HG02798 (cell line): Measurements from ENCODE around the gene VIPR2.
"Not testable (repeated sequence)": the region's sequence is repeated elsewhere in the genome, so short reads cannot be mapped to it uniquely, and the experiment has no call there.

ENCODE experiments used
- ATAC-seq: cut with Tn5 transposase; IDR thresholded peaks from one replicate; pipeline ENCODE4 v1.9.1; 2021; ENCODE audit warnings: mild to moderate bottlenecking; ENCODE audit not compliant: unreplicated experiment, poor library complexity

Gene VIPR2

DNA sequence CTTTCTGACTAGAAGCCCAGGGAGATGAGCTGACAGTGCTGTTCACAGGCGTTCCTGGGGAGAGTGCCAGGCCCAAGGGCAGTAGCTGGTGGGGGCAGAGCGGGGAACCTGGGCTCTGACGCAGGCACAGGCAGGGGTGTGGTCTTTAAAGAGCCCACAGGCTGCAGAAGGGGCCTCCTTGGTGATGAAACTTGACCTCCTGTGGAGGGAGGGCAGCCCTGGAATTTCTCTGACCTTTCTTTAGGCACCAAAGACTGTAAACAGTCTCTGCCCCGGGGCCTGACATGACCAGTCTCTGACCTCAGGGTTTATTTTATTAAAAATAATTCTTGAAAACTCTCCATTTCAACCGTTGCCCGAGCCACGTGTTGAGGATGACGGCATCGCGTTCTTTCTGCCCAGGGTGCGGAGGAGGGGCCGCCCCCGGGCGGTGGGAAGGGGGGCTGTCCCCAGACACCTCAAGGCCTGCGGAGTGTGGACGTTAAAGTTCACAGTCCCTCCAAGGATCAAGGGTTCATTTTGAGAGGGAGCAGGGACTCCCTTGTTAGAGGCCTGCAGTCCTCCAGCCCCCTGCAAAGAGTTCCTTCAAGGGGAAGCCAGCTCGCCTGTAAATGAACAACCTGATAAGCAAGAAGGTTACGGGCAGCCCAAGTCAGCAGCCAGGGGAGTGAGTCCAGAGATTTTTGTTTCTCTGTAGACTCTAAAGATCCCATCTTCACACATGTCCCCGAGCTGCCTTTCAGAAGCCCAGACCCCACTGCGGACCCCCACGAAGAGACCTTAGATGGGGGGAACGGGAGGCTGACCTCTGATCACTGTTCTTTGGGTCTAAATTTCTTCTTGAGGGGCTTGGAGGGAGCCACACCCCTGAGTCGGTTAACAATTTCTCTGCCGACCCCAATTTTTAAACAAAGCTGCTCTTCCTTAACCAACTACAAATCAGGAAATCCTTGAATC, 128.9 kb downstream of the VIPR2 start:
- no peak for ATAC-seq

DNA sequence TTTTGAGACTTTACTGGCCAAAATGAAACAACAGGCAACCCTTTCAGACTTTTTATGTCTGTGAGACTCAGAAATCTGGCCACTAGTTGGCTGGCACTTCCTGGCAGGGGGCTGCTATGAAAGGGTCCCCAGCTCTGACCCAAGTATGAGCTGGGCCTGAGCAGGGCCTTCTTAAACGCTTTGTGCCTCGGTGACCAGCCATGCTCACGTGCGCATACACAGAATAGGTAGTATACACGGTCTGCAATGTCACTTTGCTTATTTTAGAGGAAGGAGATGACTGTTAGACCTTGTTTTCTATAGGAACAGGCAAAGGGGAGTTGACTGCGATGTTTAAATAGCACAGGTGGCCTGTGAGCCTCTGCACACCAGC, 129.6 kb downstream of the VIPR2 start:
- no peak for ATAC-seq

DNA sequence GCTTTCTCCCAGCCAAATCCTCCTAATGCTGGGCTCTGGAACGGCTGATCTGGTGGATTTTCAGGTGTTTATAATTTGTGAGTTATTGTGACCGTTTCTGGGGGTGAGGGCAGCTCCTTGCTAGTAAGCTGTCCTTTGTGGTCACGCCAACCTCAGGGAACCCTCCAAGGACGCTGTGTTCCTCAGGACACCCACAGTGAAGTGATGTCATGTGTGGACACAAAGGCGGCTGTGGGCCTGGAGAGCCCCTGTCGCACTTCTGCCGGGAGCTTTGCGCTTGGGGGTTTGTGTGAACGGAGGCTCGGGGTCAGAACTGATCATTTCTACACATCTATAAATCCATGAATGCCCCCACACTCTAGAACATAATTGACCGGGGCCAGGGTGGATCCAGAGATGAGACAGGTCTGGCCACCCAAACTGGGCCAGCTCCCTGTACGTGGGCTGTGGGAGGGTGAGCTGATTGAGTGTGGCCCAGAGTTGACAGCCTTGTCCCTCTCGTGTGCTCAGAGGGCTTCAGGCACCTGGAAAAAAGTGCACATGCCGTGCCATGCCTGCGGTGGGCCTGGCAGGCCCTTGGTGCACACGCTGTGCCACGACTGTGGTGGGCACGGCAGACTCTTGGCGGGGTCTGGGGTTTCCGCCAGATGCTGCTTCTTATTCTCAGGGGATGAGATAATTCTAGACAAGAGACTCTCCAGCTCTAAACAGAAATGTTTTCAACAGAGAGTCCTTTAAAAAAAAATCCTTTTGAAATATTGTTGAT, 130.2 kb downstream of the VIPR2 start:
- ATAC-seq: no peak

DNA sequence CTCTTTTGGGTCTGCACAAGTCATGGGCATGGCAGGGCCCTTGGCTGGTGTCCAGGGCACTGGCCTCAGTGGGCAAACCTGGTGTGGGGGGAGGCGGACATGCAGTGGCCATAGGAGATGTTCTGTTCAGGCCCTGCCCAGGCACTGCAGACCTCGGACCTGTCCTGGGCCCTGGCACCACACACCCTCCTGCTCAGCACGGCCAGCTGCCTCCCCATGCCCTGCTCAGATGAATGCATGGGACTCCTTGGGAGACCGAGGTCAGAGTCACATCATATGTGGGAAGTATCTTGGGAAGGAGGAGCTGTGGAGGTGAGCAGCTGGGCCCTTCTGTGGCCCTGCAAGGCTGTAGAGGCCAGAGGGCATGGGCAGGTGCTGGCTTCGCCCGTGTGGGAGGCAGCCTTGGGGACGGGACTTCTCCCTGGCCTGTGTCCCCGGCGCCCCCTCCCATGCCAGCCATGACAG, 130.8 kb downstream of the VIPR2 start:
- no peak for ATAC-seq

DNA sequence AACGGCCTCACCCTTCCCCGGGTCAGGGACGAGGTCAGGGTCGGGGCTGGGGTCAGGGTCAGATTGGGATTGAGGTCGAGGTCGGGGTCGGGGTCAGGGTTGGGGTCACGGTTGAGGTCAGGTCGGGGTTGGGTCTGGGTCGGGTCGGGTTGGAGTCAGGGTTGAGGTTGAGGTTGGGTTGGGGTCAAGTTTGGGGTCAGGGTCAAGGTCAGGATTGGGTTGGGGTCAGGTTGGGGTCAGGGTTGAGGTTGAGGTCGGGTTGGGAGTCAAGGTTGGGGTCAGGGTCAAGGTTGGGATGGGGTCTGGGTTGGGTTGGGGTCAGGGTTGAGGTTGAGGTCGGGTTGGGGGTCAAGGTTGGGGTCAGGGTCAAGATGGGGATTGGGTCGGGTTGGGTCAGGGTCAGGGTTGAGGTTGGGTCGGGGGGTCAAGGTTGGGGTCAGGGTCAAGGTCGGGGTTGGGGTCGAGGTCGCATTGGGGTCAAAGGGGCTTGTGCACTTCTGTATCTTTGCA, 131.4 kb downstream of the VIPR2 start:
- ATAC-seq: no peak

DNA sequence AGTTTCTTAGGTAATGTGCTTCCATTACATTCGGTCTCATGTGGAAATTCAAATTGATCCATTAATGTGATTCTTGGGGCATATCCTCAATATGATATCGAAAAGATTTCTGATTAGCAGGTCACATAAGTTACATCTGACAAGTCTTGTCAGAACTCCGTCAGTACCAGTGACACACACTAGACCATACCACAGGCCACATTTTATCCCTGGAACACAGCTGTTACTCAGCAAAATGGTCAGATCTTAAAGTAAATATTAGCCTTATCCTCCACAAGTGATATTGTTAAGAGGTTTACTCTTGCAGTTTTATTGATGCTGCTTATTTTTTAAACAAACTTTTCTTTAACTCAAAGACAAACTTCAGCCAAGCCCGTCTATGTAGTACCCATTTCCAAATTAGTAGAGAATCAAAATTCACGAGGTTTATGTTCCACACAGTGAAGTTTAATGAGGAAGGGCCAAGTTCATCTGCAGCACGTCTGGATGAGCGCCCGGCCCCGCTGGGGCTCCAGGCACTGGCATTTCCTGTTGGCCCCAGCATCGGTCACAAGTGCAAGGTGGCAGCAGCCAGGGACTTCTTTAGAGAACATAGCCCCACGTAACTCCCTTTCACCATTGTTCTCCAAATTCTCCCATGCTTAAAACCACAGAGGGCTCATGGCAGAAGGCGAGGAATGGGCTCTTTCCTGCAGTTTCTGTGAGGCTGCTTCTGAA, 132.2 kb downstream of the VIPR2 start:
- ATAC-seq: no peak

DNA sequence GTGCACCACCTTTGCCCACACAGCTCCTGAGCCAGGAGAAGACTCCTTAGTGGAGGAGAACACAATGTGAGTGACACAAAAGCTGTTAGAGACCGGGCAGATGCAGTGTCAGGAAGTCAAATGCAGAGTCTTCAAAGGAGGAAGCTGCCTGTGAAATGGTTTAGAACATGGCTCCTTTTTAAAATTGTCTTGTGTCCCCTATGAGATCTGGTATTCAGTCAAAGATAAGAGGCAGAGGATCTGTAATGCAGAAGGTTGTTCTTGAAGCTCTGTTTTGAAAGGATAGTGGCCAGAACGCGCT, 133.0 kb downstream of the VIPR2 start:
- ATAC-seq: no peak

DNA sequence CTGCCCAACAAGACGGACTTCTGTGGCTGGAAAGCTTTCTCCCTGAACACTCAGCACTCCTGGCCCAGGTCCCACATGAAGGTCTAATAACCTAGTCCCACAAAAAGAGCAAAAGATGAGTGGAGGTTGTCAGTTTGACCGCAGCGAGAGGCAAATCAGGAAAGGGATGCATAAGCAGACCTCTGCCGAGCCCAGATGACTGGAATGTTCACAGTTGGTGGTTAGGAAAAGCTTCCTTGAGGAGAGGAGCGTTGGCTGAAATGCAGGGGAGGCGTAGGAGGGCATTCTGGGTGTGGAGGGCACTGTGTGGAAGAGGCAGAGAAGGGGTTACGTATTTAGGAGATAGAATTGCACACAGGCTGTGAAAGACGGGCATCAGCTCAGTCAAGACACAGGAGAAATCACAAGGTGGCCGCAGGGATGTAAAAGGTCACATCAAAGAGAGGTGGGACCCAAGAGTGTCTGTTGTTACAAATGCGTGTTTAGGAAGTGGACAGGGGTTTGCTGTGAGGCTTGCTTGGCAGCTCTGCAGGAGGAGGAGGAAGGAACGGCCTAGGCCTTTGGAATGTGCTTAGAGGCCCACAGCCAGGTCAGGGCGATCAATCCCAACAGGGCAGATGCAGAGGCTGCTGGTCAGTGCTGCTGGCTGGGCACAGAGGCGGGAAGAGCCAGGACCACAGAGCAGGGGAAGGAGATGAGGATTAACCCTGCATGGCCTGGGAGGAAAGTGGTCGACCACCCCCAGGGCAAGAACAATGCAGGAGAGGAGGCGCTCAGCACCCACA, 133.5 kb downstream of the VIPR2 start:
- no peak for ATAC-seq

DNA sequence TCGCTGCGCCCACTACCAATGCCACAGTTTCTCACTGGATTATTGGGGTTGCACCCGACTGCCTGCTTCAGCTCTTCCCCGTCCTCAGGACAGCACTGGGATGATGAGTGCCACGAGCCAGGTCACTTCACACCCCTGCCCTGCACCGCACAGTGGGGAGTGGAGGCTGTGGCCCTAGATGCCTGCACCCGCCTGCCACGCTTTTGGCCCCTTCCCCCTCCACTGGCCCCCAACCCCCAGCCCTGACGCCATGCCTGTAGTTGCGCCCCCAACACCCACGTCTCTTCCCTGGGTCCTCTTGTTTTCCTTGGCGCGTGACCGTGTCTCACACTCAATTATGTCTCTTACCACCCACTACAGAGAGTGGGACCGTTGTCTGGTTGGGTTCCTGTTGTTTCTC, 134.3 kb downstream of the VIPR2 start:
- no peak for ATAC-seq

DNA sequence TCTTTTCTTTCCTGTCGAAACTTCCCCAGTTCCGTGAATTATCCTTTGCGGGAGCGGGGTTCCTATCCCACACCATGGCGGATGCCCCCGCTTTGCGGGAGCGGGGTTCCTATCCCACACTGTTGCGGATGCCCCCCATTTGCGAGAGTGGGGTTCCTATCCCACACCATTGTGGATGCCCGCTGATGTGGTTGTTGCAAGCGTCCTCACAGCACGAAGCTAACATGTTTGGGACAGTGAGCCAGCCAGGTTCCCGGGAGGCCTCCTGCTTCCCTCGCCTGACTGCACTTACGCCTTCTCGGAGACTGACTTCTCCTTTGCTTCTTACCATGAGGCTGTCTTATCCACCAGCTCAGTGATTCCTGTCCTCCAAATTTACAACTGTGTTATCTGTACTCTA, 134.7 kb downstream of the VIPR2 start:
- no peak for ATAC-seq

DNA sequence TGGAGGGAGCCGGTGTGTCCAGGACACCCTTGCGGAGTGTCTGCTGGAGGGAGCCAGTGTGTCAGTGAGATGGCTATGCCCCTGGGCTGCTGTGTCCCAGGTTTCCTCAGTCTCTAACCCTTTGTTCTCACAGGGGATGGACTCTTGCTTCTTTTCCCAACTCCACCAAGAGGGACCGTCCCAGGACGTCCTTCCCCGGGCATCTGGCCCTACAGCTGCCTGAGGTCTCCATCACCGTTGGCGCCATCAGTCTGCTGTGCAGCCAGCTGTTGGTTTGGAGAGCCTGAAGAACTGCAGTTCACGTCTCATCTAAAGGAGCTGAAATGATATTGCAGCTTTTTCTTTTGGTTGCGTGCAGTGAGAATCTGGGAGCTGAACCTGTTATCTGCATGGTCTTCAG, 136.2 kb downstream of the VIPR2 start:
- no peak for ATAC-seq

DNA sequence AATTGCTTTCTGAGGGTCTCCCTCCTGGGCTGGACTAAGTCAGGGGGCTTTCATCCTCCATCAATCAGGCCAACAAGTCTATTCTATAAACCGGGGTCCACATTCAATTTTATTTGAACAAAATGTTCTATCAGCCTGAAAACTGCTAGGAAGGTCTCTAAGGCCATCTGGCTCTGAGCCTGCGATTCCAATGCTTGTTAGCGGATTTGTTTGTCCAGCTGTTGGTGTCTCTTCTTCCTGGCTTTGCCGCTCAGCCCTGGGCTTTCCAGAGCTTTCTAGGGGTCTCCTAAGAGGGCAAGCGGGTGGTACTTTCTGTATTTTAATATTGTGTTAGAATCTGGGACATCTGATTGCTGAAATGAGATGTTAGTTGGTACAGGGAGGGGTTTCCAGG, 136.7 kb downstream of the VIPR2 start:
- no peak for ATAC-seq

DNA sequence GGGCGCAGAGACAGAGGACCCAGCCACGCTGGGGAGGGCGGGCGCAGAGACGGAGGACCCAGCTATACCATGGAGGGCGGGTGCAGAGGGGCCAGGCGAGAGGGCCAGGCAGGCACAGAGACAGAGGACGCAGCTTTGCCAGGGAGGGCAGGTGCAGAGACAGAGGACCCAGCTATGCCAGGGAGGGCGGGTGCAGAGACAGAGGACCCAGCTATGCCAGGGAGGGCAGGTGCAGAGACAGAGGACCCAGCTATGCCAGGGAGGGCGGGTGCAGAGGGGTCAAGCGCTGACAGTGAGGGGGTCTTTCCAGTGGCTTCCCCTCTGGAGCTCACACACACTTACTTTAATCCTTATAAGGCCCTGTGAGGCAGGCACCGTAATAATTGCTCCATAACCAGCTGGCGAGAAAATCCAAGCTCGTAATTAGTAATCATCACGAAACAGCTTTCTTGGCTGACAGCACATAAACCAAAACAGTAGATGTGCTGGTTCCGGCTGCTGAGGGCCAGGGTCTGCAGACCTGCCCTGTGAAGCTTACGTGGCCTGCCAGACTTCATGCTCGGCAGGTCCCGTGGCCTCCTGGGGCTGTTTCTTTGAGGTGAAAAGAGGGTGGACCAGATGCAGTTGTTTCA, 137.2 kb downstream of the VIPR2 start:
- no peak for ATAC-seq

DNA sequence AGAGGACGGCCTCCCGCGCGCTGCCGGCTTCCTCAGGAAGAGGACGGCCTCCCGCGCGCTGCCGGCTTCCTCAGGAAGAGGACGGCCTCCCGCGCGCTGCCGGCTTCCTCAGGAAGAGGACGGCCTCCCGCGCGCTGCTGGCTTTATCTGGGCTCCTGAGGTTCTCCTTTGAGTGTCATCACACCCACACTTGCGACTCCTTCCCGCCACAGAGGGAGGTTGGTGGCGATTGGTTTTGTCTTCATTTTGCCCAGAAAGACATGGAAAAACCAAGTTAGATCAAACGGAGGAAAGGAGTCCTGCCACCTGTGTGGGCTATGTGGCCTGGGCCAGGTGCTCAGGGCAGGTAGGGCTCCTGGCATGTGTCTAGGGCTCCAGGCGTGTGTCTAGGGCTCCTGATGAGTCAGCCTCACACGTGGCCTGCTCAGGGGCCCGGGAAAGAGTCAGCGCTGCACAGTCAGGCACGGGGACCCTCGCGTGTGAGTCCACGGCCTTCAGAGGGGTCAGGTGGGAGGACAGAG, 138.0 kb downstream of the VIPR2 start:
- ATAC-seq: no peak

DNA sequence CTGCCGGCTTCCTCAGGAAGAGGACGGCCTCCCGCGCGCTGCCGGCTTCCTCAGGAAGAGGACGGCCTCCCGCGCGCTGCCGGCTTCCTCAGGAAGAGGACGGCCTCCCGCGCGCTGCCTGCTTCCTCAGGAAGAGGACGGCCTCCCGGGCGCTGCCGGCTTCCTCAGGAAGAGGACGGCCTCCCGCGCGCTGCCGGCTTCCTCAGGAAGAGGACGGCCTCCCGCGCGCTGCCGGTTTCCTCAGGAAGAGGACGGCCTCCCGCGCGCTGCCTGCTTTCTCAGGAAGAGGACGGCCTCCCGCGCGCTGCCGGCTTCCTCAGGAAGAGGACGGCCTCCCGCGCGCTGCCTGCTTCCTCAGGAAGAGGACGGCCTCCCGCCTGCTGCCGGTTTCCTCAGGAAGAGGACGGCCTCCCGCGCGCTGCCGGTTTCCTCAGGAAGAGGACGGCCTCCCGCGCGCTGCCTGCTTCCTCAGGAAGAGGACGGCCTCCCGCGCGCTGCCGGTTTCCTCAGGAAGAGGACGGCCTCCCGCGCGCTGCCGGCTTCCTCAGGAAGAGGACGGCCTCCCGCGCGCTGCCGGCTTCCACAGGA, 138.6 kb downstream of the VIPR2 start:
- ATAC-seq: not testable (repeated sequence)

DNA sequence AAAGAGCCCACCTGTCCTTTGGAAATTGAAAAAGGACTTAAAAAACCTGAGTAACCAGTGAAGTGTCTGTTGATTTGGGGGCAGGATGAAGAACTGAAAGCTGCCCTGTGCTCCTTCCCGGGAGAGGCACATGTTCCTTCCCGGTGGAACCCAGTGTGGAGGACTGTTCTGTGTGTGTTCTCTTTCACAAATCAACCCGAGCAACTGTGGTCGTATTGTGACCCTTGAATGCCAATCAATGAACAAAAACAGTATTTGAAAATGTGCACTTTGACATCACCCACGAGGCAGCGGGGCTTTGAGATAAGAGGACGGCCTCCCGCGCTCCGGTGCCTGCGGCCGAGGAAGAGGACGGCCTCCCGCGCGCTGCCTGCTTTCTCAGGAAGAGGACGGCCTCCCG, 139.0 kb downstream of the VIPR2 start:
- ATAC-seq: no peak

DNA sequence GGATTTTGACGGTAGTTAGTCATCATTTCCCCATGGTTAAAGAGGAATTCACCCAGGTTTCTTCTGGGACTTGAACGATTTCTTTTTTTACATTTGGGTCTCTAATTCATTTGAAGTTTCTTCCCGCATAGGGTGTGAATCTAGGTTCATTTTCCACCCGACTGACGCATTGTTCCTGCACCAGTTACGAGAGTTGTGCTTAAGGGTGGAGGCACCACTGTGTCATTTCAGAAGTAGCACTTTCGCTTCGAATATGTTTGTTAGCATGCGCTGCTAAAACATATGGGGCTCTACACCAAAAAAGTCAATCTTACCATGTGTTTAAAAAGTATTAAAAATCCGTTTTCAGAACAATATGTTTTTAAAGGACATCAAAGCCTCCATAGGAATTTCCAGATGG, 140.3 kb downstream of the VIPR2 start:
- no peak for ATAC-seq

DNA sequence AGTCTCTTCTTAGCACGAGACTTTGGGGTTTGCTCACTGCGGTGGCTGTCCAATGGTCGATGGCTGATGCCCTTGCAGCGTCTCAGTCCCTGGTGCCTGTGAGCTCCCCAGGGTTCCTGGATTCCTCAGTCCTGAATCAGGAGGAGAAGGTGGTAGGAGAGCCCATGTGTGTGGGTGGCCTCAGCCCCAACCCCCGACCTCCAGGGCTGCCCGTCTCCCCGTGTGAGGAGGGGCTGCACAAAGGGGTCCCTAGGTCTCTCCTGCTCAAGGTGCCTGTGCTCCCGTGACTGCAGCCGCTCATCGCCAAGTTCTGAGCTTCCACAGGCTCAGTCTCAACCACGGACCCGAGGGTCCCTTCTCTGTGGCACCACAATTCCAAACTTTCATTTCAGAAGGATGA, 142.9 kb downstream of the VIPR2 start:
- no peak for ATAC-seq

DNA sequence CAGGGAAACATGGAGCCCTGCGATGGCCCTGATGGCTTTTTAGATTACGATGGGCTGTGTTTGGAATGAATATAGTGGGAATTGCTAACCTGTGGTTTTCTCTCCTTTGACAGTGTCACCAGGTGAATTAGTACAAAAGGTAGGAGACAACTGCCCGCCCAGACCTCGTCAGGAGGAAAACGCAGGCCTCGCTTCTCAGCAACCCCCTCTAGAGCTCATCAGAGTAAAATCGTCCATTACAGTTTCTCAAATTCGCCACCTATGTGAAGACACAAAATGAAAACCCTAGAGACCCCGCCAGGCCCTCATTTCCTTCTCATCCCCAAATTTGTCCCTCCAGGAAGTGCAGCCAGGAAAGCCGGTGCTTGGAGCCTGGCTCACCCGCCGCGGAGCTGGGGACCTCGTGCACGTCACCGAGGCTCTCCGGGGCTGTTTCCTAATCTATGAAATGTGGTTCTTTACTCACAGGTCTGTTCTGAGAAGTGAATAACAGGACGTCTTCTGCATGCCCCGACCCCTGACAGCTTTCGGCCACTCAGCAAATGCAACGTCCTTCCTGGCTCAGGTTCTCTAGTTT, 143.7 kb downstream of the VIPR2 start:
- ATAC-seq: no peak
